GM18951 (cell line): ENCODE results near the gene OMG.
"Not testable (repeated sequence)": the region's sequence is repeated elsewhere in the genome, so short reads cannot be mapped to it uniquely, and the experiment has no call there.

Source experiments
- POLR2A ChIP-seq: IDR thresholded peaks from 4 replicates; pipeline ENCODE4 v1.6.1; 2011; ENCODE audit warnings: mild to moderate bottlenecking; ENCODE audit not compliant: insufficient read length, insufficient read depth; ENCODE audit errors: extremely low read depth
- in situ Hi-C: fragments of 300-500 bp; cut with MboI; formaldehyde crosslinking; loops from one replicate; pipeline ENCODE4 v1.12.0; 2022; ENCODE audit warnings: low sequenced_read_pairs, mixed read lengths, inconsistent platforms; ENCODE audit not compliant: unreplicated experiment

OMG gene

GRCh38 chr17:31269578-31269983, 27.5 kb downstream of the OMG start:
- in situ Hi-C loops, result no loop called here
- TF ChIP-seq POLR2A, result no peak

DNA sequence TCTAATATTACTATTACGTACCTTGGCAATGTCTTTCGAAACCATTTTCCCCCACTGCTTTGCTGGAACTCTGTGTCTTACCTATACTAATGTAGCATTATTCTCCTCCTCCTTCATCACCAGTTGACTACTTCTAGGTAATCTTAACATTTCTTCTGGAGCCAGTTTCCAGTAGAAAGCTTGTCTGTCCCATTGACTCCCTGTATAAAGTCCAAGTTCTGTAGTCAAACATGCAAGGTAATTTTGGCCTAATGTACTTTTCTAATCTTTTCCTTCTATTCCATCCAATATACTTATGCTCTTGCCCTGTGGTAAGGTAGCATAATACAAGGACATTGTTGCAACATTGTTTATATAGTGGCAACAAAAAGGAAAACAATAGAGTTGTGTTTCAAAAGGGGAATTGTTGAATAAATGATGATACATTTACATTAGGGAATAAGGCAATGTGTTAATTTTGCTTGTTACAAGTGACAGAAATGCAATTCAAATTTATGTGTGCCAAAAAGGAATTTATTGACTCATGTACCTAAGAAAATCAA, 27.9 kb downstream of the OMG start:
- in situ Hi-C loops, result no loop called here
- no peak for TF ChIP-seq POLR2A

DNA sequence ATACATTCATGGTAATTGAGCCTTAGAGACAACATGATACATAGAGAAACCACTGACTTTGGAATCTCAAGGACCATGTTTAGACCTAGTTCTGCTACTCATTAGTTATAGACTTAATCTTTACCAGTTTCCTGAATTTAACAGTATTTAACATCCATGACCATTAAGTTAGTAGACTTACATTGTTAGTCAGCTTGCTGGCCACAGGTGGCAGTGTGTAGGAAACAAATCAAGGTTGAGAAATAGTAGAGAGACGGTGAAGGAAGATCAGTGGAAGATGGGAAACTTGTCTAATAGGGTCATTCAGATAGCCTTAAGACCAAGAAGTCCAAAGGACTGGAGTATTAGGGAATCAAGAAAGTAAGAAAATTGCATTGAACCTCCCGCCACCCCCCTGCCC, 31.0 kb downstream of the OMG start:
- TF ChIP-seq POLR2A, result no peak
- in situ Hi-C loops, result no loop called here

DNA sequence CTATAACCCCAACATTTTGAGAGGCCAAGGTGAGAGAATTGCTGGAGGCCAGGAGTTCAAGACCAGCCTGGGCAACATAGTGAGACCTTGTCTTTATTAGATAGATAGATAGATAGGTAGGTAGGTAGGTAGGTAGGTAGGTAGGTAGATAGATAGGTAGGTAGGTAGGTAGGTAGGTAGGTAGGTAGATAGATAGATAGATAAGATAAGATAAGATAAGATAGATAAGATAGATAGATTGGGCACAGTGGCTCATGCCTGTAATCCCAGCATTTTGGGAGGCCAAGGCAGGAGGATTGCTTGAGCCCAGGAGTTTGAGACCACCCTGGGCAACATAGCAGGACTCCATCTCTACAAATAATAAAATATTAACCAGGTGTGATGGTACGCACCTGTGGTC, 34.1 kb downstream of the OMG start:
- in situ Hi-C loops, result not testable (repeated sequence)

GRCh38 chr17:31261601-31262000, 35.4 kb downstream of the OMG start:
- in situ Hi-C loops, result no loop called here

DNA sequence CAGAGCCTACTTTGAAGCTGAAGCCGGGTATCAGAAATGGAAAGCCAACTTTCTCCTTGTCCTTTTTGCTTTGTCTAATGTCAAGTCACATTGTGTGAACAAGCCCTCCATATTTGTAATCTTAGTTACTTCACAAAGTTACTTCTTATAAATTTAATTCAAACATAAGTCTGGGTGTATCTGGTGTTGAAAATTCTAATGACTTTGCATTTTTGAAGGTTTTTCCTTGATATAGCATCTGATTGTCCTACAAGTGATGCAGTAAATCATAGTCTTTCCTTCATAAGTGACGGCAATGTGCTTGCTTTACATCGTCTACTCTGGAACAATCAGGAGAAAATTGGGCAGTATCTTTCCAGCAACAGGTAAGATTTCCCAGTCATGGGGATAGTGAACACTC, 36.9 kb downstream of the OMG start:
- in situ Hi-C loops, result no loop called here
- TF ChIP-seq POLR2A, result no peak

More at GRCh38 chr17:31261601-31262000, 35.4 kb downstream of the OMG start:
- no peak for TF ChIP-seq POLR2A

- in situ Hi-C loops, result no loop called here
- no peak for TF ChIP-seq POLR2A
These were observed 40.1 kb downstream of the OMG start for GRCh38 chr17:31256936-31257335.

DNA sequence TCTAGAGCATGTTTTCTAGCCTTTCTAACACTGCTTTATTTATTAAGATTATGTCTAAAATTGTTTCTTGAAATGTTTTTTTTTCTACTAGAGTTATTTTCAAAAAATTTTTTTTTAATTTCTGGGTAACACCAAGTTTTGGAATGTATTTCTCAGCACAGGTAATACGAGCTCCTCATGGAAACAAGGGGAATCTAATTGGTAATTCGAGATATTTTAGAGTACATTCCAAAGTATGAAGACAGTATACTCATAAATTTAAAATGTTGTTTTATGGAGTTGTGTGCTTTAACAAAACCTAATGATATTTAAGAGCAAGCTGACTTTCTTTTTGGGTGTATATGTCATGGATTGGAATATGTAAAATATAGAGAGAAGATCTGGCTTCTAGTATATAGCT, 42.4 kb downstream of the OMG start:
- TF ChIP-seq POLR2A, result no peak
- in situ Hi-C loops, result no loop called here

- no peak for TF ChIP-seq POLR2A
- in situ Hi-C loops, result no loop called here
These were observed 44.3 kb downstream of the OMG start for GRCh38 chr17:31252741-31253140.

GRCh38 chr17:31251970-31252328, 45.1 kb downstream of the OMG start:
- in situ Hi-C loops, result no loop called here

GRCh38 chr17:31251105-31251969, 45.7 kb downstream of the OMG start:
- no peak for TF ChIP-seq POLR2A
- in situ Hi-C loops, result no loop called here

More at GRCh38 chr17:31251970-31252328, 45.1 kb downstream of the OMG start:
- TF ChIP-seq POLR2A, result no peak

- in situ Hi-C loops, result no loop called here
These were observed 46.8 kb downstream of the OMG start for GRCh38 chr17:31250229-31250628.

DNA sequence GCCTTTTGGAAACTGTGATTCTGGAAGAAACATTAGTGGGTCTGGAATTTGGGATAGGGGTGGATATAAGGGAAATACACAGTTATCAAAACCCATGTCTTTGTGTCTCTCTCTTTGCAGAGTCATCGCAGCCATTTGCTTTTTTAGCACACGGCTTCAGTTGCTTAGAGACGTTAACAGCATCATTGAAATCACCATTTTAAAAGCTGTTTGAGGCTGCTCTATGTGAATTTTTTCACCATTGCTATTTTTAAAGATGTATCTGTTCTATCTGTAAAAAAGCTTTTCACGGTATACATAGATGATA, 47.3 kb downstream of the OMG start:
- TF ChIP-seq POLR2A, result no peak
- in situ Hi-C loops, result no loop called here

More at GRCh38 chr17:31250229-31250628, 46.8 kb downstream of the OMG start:
- TF ChIP-seq POLR2A, result no peak
